Astrocyte (in vitro differentiated cells and primary cell): ENCODE measurements around the gene NINJ1.

Source experiments
- CTCF ChIP-seq: IDR thresholded peaks from 2 replicates; pipeline ENCODE4 v1.5.1; 2011; ENCODE audit warnings: low read depth, mild to moderate bottlenecking, inconsistent platforms, low read length, moderate library complexity; ENCODE audit not compliant: insufficient read depth
- EZH2 ChIP-seq: IDR thresholded peaks from 2 replicates; pipeline ENCODE4 v1.6.1; 2012; ENCODE audit warnings: mild to moderate bottlenecking, low read length, inconsistent platforms; ENCODE audit not compliant: insufficient read depth

GRCh38 chr9:93112864-93113389, 21.1 kb downstream of the NINJ1 start:
- TF ChIP-seq CTCF (no peak), EZH2 (no peak)
